ENCODE data around the gene ECE1. TPM values are rescaled to one million over a fixed set of nuclear protein-coding genes. Genes with fewer than 3 reads are reported as not detected.

The ECE1 gene
- total and polyA plus RNA-seq, 10 of the 15 experiments (the other 5 are each of a cell fraction or from before 2014, with no cell fraction given): 0.97 to 81.0 (median 37.0) TPM

- Histone ChIP-seq H3K4me3 (no peak overlapping the region), H3K36me3 (ENCODE audit: control insufficient read depth in 2 of 2, insufficient read depth in 2 of 2, low read length in 1 of 2) (peaks cover 7 to 25% of the 10 kb centered on the region in 2 experiments; a peak in 3 of 4 replicates), H3K4me1 (ENCODE audit: control insufficient read depth, insufficient read depth, low read length) (no peaks in the 10 kb centered on the region), H3K9ac (ENCODE audit: control insufficient read depth, insufficient read depth, low read length) (no peak overlapping the region), H3K9me3 (replicated peaks; ENCODE audit: control insufficient read depth, insufficient read depth, low read length) (no peaks in the 10 kb centered on the region), H4K20me1 (ENCODE audit: control insufficient read depth, insufficient read depth) (no peaks in the 10 kb centered on the region), H3K4me2 (ENCODE audit: control insufficient read depth, insufficient read depth) (no peak overlapping the region), H3K27ac (ENCODE audit: control insufficient read depth, insufficient read depth) (no peak overlapping the region), H2AFZ (ENCODE audit: control insufficient read depth, low read depth, low read length) (no peak overlapping the region), H3K27me3 (replicated peaks in 1 of 2; ENCODE audit: control insufficient read depth in 2 of 2, insufficient read depth in 2 of 2, low read length in 1 of 2) (no peaks in the 10 kb centered on the region), H3K79me2 (ENCODE audit: control insufficient read depth, insufficient read depth, low read length) (no peaks in the 10 kb centered on the region)
- ChIA-PET RAD21 (ENCODE audit: unreplicated experiment) (no interaction called here), CTCF (interaction anchor here (0.6 kb wide), 1 partner anchor 103 kb away, joined by 3 read pairs; no protein-coding TSS in a partner anchor), POLR2A (no interaction called here), SMC1A (ENCODE audit: uncharacterized antibody, unreplicated experiment) (interaction anchor here (1.0 kb wide), 1 partner anchor 103 kb away, joined by 4 read pairs; no protein-coding TSS in a partner anchor)
- DNase-seq (ENCODE audit: low read depth, low spot score) (no peak), ATAC-seq (no peak), FAIRE-seq (no peak)
- 84% methylated on average over 4 of the region's 4 CpGs for WGBS (ENCODE audit: insufficient coverage, insufficient replicate concordance, low lambda C conversion rate, missing lambda C conversion rate)
- TF ChIP-seq PAX8 (IDR thresholded peaks at IDR 0.05): no peak
- TF ChIP-seq SUPT20H (IDR thresholded peaks at IDR 0.05; ENCODE audit: borderline replicate concordance, control insufficient read depth, low read depth, low read length): no peak
- TF ChIP-seq CTCF (IDR thresholded peaks at IDR 0.05 in 2 of 3, conservative IDR thresholded peaks at IDR 0.05 in 1 of 3; ENCODE audit: control insufficient read depth in 2 of 3, extremely low read depth in 1 of 3, insufficient read depth in 1 of 3, low read depth in 3 of 3, low read length in 3 of 3): no peak
- no peak for TF ChIP-seq MYC (IDR thresholded peaks at IDR 0.05; ENCODE audit: insufficient read depth, insufficient read length, insufficient replicate concordance, low read length, severe bottlenecking)
- no peak for TF ChIP-seq MYB (IDR thresholded peaks at IDR 0.05; ENCODE audit: borderline replicate concordance, low read depth, low read length)
- TF ChIP-seq HDAC2 (IDR thresholded peaks at IDR 0.05): no peak
- no peak for TF ChIP-seq ETV6 (conservative IDR thresholded peaks at IDR 0.05 in 1 of 2, IDR thresholded peaks at IDR 0.05 in 1 of 2; ENCODE audit: borderline replicate concordance in 1 of 2, low read depth in 1 of 2)
- no peak for TF ChIP-seq FOXM1 (IDR thresholded peaks at IDR 0.05; ENCODE audit: low read depth, low read length)
- TF ChIP-seq ZNF24 (IDR thresholded peaks at IDR 0.05): no peak
- no peak for TF ChIP-seq ZBTB4 (CRISPR knock-in tag; IDR thresholded peaks at IDR 0.05)
- TF ChIP-seq RAD21 (IDR thresholded peaks at IDR 0.05; ENCODE audit: insufficient read depth, low read depth, low read length): no peak
- TF ChIP-seq CREB1 (IDR thresholded peaks at IDR 0.05; ENCODE audit: low read depth): no peak
- TF ChIP-seq ZBTB33 (IDR thresholded peaks at IDR 0.05): no peak
- no peak for TF ChIP-seq ATF2 (IDR thresholded peaks at IDR 0.05; ENCODE audit: low read length)
- in situ Hi-C loops (cut with MboI): no loop called here
- BruUV-seq (replicated peaks): no TSS peak
- intact Hi-C loops (cut with micrococcal nuclease; ENCODE audit: unreplicated experiment): no loop called here
Observed at GRCh38 chr1:21264898-21265297, 25.4 kb downstream of the ECE1 start.

Data from GM12878 (cell line).